ENCODE measurements around the gene RSBN1L. TPM values are rescaled to one million over a fixed set of nuclear protein-coding genes. Genes with fewer than 3 reads are reported as not detected.

The RSBN1L gene
- total and polyA plus RNA-seq, 2 of the 8 experiments (the other 6 are each of a cell fraction or from before 2014, with no cell fraction given) = 4.1 to 22.1 TPM

DNA sequence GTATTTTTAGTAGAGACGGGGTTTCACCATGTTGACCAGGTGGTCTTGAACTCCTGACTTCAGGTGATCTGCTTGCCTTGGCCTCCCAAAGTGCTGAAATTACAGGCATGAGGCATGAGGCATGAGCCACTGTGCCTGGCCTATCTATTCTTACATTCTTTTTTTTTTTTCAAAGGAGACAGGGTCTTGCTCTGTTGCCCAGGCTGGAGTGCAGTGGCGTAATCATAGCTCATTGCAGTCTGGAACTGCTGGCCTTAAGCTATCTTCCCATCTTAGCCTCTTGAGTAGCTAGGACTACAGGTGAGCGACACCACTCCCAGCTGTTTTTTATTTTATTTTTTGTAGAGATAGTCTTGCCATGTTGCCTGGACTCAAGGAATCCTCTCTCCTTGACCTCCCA, 20.5 kb downstream of the RSBN1L start:
- Histone ChIP-seq H3K18ac (ENCODE audit: extremely low read depth, low read length) (no peak overlapping the region), H4K8ac (ENCODE audit: extremely low read depth, insufficient read depth, low read length) (no peak overlapping the region), H3K23ac (ENCODE audit: insufficient read length) (no peak overlapping the region), H3K4ac (replicated peaks; ENCODE audit: insufficient read length, low read depth, low read length) (no peak overlapping the region), H2BK15ac (ENCODE audit: low read length) (no peak overlapping the region), H4K20me1 (replicated peaks in 1 of 2; ENCODE audit: control insufficient read depth in 1 of 2, insufficient read depth in 2 of 2, low read length in 2 of 2) (peaks cover 0 to 4% of the 10 kb centered on the region in 2 experiments), H3K14ac (ENCODE audit: insufficient read length) (no peak overlapping the region), H3K9ac (replicated peaks in 1 of 4; ENCODE audit: extremely low read depth in 1 of 4, low read depth in 3 of 4, low read length in 3 of 4) (no peak overlapping the region), H2BK20ac (ENCODE audit: low read length) (no peak overlapping the region), H3K79me2 (ENCODE audit: control insufficient read depth in 1 of 2, insufficient read depth in 2 of 2, low read length in 2 of 2) (peaks cover 6 to 95% of the 10 kb centered on the region in 2 experiments), H4K5ac (ENCODE audit: insufficient read length, low read depth, low read length) (no peak overlapping the region), H2BK5ac (ENCODE audit: low read depth, low read length) (no peak overlapping the region), H2BK12ac (ENCODE audit: low read depth, low read length) (no peak overlapping the region), H3K79me1 (ENCODE audit: low read depth, low read length) (no peaks in the 10 kb centered on the region; the same call in 1 of the 2 replicates), H3K36me3 (ENCODE audit: control insufficient read depth in 2 of 4, insufficient read depth in 4 of 4, low read length in 3 of 4) (no peaks in the 10 kb centered on the region; a peak in 1 of 8 replicates), H3K56ac (replicated peaks; ENCODE audit: insufficient read length, low read depth, low read length) (no peak overlapping the region), H2AK5ac (ENCODE audit: low read depth, low read length) (no peak overlapping the region), H3K4me3 (ENCODE audit: extremely low read depth in 1 of 4, insufficient read depth in 2 of 4, low read depth in 3 of 4, low read length in 4 of 4) (no peak overlapping the region), H3K23me2 (ENCODE audit: low read depth, low read length) (no peaks in the 10 kb centered on the region; the same call in 1 of the 2 replicates), H2BK120ac (replicated peaks; ENCODE audit: low read depth, low read length) (no peak overlapping the region), H4K91ac (replicated peaks; ENCODE audit: insufficient read length, low read length) (no peak overlapping the region), H3K4me2 (ENCODE audit: insufficient read depth in 1 of 2, low read depth in 2 of 2, low read length in 2 of 2) (no peak overlapping the region), H2AFZ (ENCODE audit: low read length) (no peak overlapping the region), H3K27ac (ENCODE audit: low read depth, low read length) (no peak overlapping the region), H3K9me3 (ENCODE audit: insufficient read depth in 2 of 2, low read depth in 1 of 2, low read length in 1 of 2) (no peaks in the 10 kb centered on the region), H3K4me1 (replicated peaks in 1 of 4; ENCODE audit: control insufficient read depth in 3 of 4, insufficient read depth in 4 of 4, low read length in 3 of 4) (peaks cover 0 to 3% (median 0%) of the 10 kb centered on the region in 4 experiments; a peak in 2 of 7 replicates), H3K27me3 (replicated peaks in 1 of 4; ENCODE audit: control insufficient read depth in 3 of 4, extremely low read depth in 1 of 4, insufficient read depth in 3 of 4, low read length in 3 of 4) (no peaks in the 10 kb centered on the region)
- TF ChIP-seq SIX5 (IDR thresholded peaks at IDR 0.05; ENCODE audit: low read depth, low read length) (no peak), SAP30 (IDR thresholded peaks at IDR 0.05; ENCODE audit: insufficient read depth, insufficient replicate concordance, low read length) (no peak), EGR1 (IDR thresholded peaks at IDR 0.05; ENCODE audit: borderline replicate concordance, low read depth, low read length) (no peak), YY1 (IDR thresholded peaks at IDR 0.05; ENCODE audit: low read depth, low read length) (no peak), SIRT6 (IDR thresholded peaks at IDR 0.05; ENCODE audit: low read length) (no peak), CREB1 (IDR thresholded peaks at IDR 0.05) (no peak), HDAC6 (IDR thresholded peaks at IDR 0.05; ENCODE audit: low read depth, low read length) (no peak), CHD2 (IDR thresholded peaks at IDR 0.05; ENCODE audit: low read length) (no peak), RBBP5 (IDR thresholded peaks at IDR 0.05; ENCODE audit: borderline replicate concordance, low read depth, low read length) (no peak), TAF1 (IDR thresholded peaks at IDR 0.05; ENCODE audit: low read depth, low read length) (no peak), POLR2AphosphoS5 (IDR thresholded peaks at IDR 0.05; ENCODE audit: low read depth, low read length) (no peak), SP1 (IDR thresholded peaks at IDR 0.05; ENCODE audit: low read depth, low read length) (no peak), CBX5 (IDR thresholded peaks at IDR 0.05; ENCODE audit: low read depth, low read length) (no peak), JUND (IDR thresholded peaks at IDR 0.05; ENCODE audit: low read length) (no peak)
- FAIRE-seq (no peak), DNase-seq (ENCODE audit: low read depth in 1 of 2, low spot score in 2 of 2) (no peak)
- 96% methylated on average over 3 of the region's 3 CpGs; no CpG with 5 or more reads in 1 of the 2 experiments for WGBS, 2 experiments (ENCODE audit: extremely low coverage in 1 of 2, insufficient coverage in 1 of 2, insufficient read length in 1 of 2, insufficient replicate concordance in 2 of 2, low coverage in 1 of 2, low lambda C conversion rate in 2 of 2, missing lambda C conversion rate in 1 of 2)
- ChIA-PET POLR2A (ENCODE audit: partially characterized antibody) (interaction anchor here (1.0 to 1.6 kb wide), 2 partner anchors 15 to 21 kb away, joined by 3 to 4 read pairs; partner anchors contain the start of gene RSBN1L), CTCF (ENCODE audit: partially characterized antibody) (interaction anchor here (1.1 kb wide), 1 partner anchor 65 kb away, joined by 3 read pairs; no protein-coding TSS in a partner anchor)

Data from H1 (cell line).